IMR-90 (cell line): ENCODE results near the gene DNAJC3. TPM values are rescaled to one million over a fixed set of nuclear protein-coding genes. Genes with fewer than 3 reads are reported as not detected.

Source experiments
- ATAC-seq: fragments of 200-7000 bp; cut with Tn5 transposase; 2 replicates; pipeline ENCODE4 v1.9.1; 2020; ENCODE audit warnings: low read depth, mild to moderate bottlenecking, moderate library complexity
- BruUV-seq: library from RNA; stranded (reverse); fragments of 400-500 nt; replicated peaks from 2 replicates; lab custom pipeline; 2021; lab: Mats Ljungman, UMichigan
- CTCF ChIA-PET: fragments of 300-600 bp; formaldehyde crosslinking; extraction: SDS; loops from one replicate; lab custom pipeline; 2021; ENCODE audit warnings: antibody characterized with exemption; lab: Yijun Ruan, JAX
- POLR2A ChIA-PET: fragments of 300-600 bp; sonication (Branson Sonifier 250); formaldehyde crosslinking; loops from one replicate; lab custom pipeline; 2022; ENCODE audit warnings: antibody characterized with exemption; ENCODE audit not compliant: unreplicated experiment; lab: Charles Lee
- DNase-seq: peaks from one replicate; pipeline ENCODE4 v3.0.0; 2013
- H2AFZ ChIP-seq: replicated peaks from 2 replicates; pipeline ENCODE3; 2013; ENCODE audit warnings: low read length, mild to moderate bottlenecking; ENCODE audit not compliant: poor library complexity
- H2AK5ac ChIP-seq: 2 replicates; pipeline ENCODE4 v1.6.1; 2013; ENCODE audit warnings: low read depth, low read length, inconsistent platforms
- H2AK9ac ChIP-seq: replicated peaks from 2 replicates; pipeline ENCODE3; 2013; ENCODE audit warnings: mild to moderate bottlenecking, low read depth, low read length, moderate library complexity; ENCODE audit not compliant: poor library complexity
- H2BK120ac ChIP-seq: 2 replicates; pipeline ENCODE4 v1.6.1; 2013; ENCODE audit warnings: low read depth, low read length, inconsistent platforms
- H2BK15ac ChIP-seq: 3 replicates; pipeline ENCODE4 v1.6.1; 2013; ENCODE audit warnings: low read depth, low read length, inconsistent platforms
- H2BK20ac ChIP-seq: 2 replicates; pipeline ENCODE4 v1.6.1; 2013; ENCODE audit warnings: low read depth, mild to moderate bottlenecking, inconsistent platforms, low read length, moderate library complexity
- H2BK5ac ChIP-seq: 2 replicates; pipeline ENCODE4 v1.6.1; 2013; ENCODE audit warnings: mild to moderate bottlenecking, low read depth, low read length, inconsistent platforms; ENCODE audit not compliant: poor library complexity, severe bottlenecking
- H3K14ac ChIP-seq: replicated peaks from 2 replicates; pipeline ENCODE4 v1.6.1; 2013; ENCODE audit warnings: low read depth, low read length, inconsistent platforms
- H3K18ac ChIP-seq: 2 replicates; pipeline ENCODE4 v1.6.1; 2013; ENCODE audit warnings: low read depth, low read length, control low read depth
- H3K23ac ChIP-seq: 2 replicates; pipeline ENCODE4 v1.6.1; 2013; ENCODE audit warnings: low read depth, low read length, inconsistent platforms
- H3K27ac ChIP-seq: 2 replicates; pipeline ENCODE4 v1.5.1; 2013; ENCODE audit warnings: mild to moderate bottlenecking, control low read depth, low read length; ENCODE audit not compliant: insufficient read depth
- H3K27me3 ChIP-seq: 2 replicates; pipeline ENCODE4 v1.6.1; 2013; ENCODE audit warnings: low read length; ENCODE audit not compliant: control insufficient read depth, insufficient read depth
- H3K36me3 ChIP-seq: 2 replicates; pipeline ENCODE4 v1.6.1; 2013; ENCODE audit warnings: low read length, mixed read lengths; ENCODE audit not compliant: control insufficient read depth, insufficient read depth
- H3K4ac ChIP-seq: 2 replicates; pipeline ENCODE4 v1.6.1; 2013; ENCODE audit warnings: low read depth, low read length, inconsistent platforms
- H3K4me1 ChIP-seq: 2 replicates; pipeline ENCODE4 v1.6.1; 2013; ENCODE audit warnings: low read length, mixed read lengths; ENCODE audit not compliant: control insufficient read depth, insufficient read depth
- H3K4me2 ChIP-seq: 2 replicates; pipeline ENCODE4 v1.6.1; 2013; ENCODE audit warnings: low read depth, mild to moderate bottlenecking, control low read depth, low read length, moderate library complexity
- H3K4me3 ChIP-seq: 2 replicates; pipeline ENCODE4 v1.5.1; 2013; ENCODE audit warnings: low read depth, mild to moderate bottlenecking, control low read depth, low read length, moderate library complexity; ENCODE audit not compliant: insufficient read depth
- H3K56ac ChIP-seq: 2 replicates; pipeline ENCODE4 v1.6.1; 2013; ENCODE audit warnings: low read length, inconsistent platforms; ENCODE audit not compliant: insufficient read depth; ENCODE audit errors: extremely low read depth
- H3K79me1 ChIP-seq, 2 experiments: 2 replicates each; pipeline ENCODE4 v1.6.1; 2013; ENCODE audit warnings: low read length in 2 of 2, inconsistent platforms in 1 of 2, low read depth in 1 of 2
- H3K9ac ChIP-seq: 2 replicates; pipeline ENCODE4 v1.6.1; 2013; ENCODE audit warnings: low read depth, low read length, control low read depth
- H3K9me1 ChIP-seq: 2 replicates; pipeline ENCODE4 v1.6.1; 2013; ENCODE audit warnings: low read length, inconsistent platforms; ENCODE audit not compliant: insufficient read depth
- H3K9me3 ChIP-seq: 2 replicates; pipeline ENCODE4 v1.6.1; 2013; ENCODE audit warnings: low read length; ENCODE audit not compliant: control insufficient read depth, insufficient read depth
- H4K20me1 ChIP-seq: 2 replicates; pipeline ENCODE4 v1.6.1; 2013; ENCODE audit warnings: low read length, inconsistent platforms; ENCODE audit not compliant: insufficient read depth
- H4K5ac ChIP-seq: 2 replicates; pipeline ENCODE4 v1.6.1; 2013; ENCODE audit warnings: mild to moderate bottlenecking, low read depth, low read length, control low read depth
- H4K8ac ChIP-seq, 2 experiments: 2 replicates each; pipeline ENCODE4 v1.6.1; 2013; ENCODE audit warnings: low read depth in 2 of 2, low read length in 2 of 2, control low read depth in 1 of 2, inconsistent platforms in 1 of 2
- H4K91ac ChIP-seq: 2 replicates; pipeline ENCODE4 v1.6.1; 2013; ENCODE audit warnings: low read depth, low read length, inconsistent platforms; ENCODE audit not compliant: insufficient read depth
- CEBPB ChIP-seq: IDR thresholded peaks from 2 replicates; pipeline ENCODE4 v1.6.1; 2012; ENCODE audit warnings: low read depth, low read length, improper control_type of control experiment
- CHD1 ChIP-seq: IDR thresholded peaks from 2 replicates; pipeline ENCODE4 v1.6.1; 2012; ENCODE audit warnings: low read depth, low read length, improper control_type of control experiment
- CTCF ChIP-seq: conservative IDR thresholded peaks from 2 replicates; pipeline ENCODE4 v1.5.1; 2012; ENCODE audit warnings: mild to moderate bottlenecking, low read depth, low read length, improper control_type of control experiment
- FOS ChIP-seq: fragments of 150-350 bp; IDR thresholded peaks from 2 replicates; pipeline ENCODE4 v1.6.1; 2016; ENCODE audit warnings: low read depth, low read length
- MAFK ChIP-seq: IDR thresholded peaks from 2 replicates; pipeline ENCODE4 v1.6.1; 2012; ENCODE audit warnings: low read depth, low read length, improper control_type of control experiment
- MAZ ChIP-seq: IDR thresholded peaks from 2 replicates; pipeline ENCODE4 v1.6.1; 2012; ENCODE audit warnings: low read depth, mild to moderate bottlenecking, low read length, improper control_type of control experiment, moderate library complexity, borderline replicate concordance
- MXI1 ChIP-seq: IDR thresholded peaks from 2 replicates; pipeline ENCODE4 v1.6.1; 2012; ENCODE audit warnings: low read depth, mild to moderate bottlenecking, low read length, moderate library complexity, borderline replicate concordance
- NFE2L2 ChIP-seq: fragments of 150-350 bp; IDR thresholded peaks from 2 replicates; pipeline ENCODE4 v1.6.1; 2016; ENCODE audit warnings: low read depth, mild to moderate bottlenecking, low read length
- RCOR1 ChIP-seq: IDR thresholded peaks from 2 replicates; pipeline ENCODE4 v1.6.1; 2012; ENCODE audit warnings: mild to moderate bottlenecking, low read length, improper control_type of control experiment; ENCODE audit not compliant: insufficient replicate concordance
- RFX5 ChIP-seq: IDR thresholded peaks from 2 replicates; pipeline ENCODE4 v1.8.0; 2012; ENCODE audit warnings: low read depth, mild to moderate bottlenecking, low read length, moderate library complexity
- SMC3 ChIP-seq: fragments of 150-350 bp; IDR thresholded peaks from 2 replicates; pipeline ENCODE4 v1.6.1; 2016; ENCODE audit warnings: low read depth, mild to moderate bottlenecking, antibody characterized with exemption, low read length, moderate library complexity
- WGBS, 2 experiments: methylation state at CpG; one replicate each; pipeline versions ENCODE4 v1.1.5 to v1.1.7; 2013; ENCODE audit warnings: missing lambda C conversion rate in 2 of 2; ENCODE audit not compliant: insufficient read length in 1 of 2; ENCODE audit errors: extremely low coverage in 2 of 2; 5-methylcytosine and 5-hydroxymethylcytosine counted together
- dilution Hi-C: fragments of 300-500 bp; cut with HindIII; formaldehyde crosslinking; loops from one replicate; pipeline ENCODE4 v1.14.3; 2018; ENCODE audit warnings: low sequenced_read_pairs; ENCODE audit not compliant: unreplicated experiment
- in situ Hi-C: fragments of 300-500 bp; cut with MboI; formaldehyde crosslinking; loops from 3 replicates; pipeline ENCODE4 v1.14.3; 2019; ENCODE audit warnings: low sequenced_read_pairs, inconsistent platforms, mixed read lengths
- intact Hi-C: fragments of 100-400 bp; cut with micrococcal nuclease; formaldehyde crosslinking; loops from 2 replicates; pipeline ENCODE4 v1.10.0; 2022
- polyA plus RNA-seq, 3 experiments: library from polyadenylated mRNA; depleted of rRNA; stranded (reverse); fragments of >200 nt; gene quantifications; 2 replicates each; pipeline ENCODE4 v1.2.3, GENCODE V29; 2012; ENCODE audit warnings: low replicate concordance in 1 of 3
- total RNA-seq: library from RNA; depleted of rRNA; stranded (reverse); fragments of >200 nt; gene quantifications from 2 replicates; pipeline ENCODE4 v1.2.3, GENCODE V29; 2012
- TF ChIP-seq, protein P1 (sequence below): fragments of 150-350 bp; IDR thresholded peaks from 2 replicates; pipeline ENCODE4 v1.6.1; 2017; ENCODE audit warnings: mild to moderate bottlenecking, antibody characterized with exemption, low read length, low read depth
- TF ChIP-seq, protein P2 (sequence below): fragments of 150-350 bp; IDR thresholded peaks from 2 replicates; pipeline ENCODE4 v1.6.1; 2016; ENCODE audit warnings: low read depth, mild to moderate bottlenecking, low read length, moderate library complexity, borderline replicate concordance

Gene DNAJC3
- total and polyA plus RNA-seq, 2 of the 4 experiments (the other 2 are of a cell fraction): 10.7 to 28.5 TPM

DNA sequence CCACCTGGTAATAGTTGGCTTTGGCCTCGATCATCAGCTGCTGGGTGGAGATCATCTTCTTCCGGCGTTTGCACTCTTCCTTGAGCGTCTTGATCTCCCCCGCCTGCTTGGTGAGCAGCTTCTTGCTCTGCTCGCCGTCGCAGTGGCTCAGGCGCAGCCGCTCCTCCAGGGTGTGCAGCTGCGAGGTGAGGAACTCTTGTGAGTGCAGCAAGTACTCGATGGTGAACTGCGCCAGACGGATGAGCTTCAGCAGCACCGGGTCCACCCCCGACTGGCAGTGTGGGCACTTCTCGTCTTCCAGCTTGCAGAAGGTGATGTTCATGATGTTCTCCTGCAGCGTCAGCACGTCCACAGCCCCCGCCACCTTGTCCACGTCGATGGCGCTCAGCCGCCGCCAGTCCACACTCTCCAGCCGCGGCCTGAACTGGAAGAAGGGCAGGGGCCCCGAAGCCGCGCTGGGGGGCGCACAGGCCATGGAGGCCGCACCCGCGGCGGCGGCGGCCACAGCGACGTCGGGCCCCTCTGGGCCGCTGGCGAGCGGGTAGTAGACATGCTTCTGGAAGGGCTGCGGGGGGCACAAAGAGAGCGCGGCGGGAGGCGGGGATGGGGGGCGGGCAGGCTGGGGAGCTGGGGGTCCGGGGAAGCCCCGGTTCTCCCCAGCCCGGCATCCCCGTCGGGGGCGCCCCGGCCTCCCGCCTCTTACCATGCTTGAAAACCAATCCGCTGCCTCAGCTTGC lies 35.5 kb upstream of the DNAJC3 start:
- in situ Hi-C loops: no loop called here
- TSS peak; percentile 20 for BruUV-seq
- peak; percentile 27 for DNase-seq
- TF ChIP-seq CTCF (no peak), RFX5 (no peak), SMC3 (no peak), RCOR1 (no peak), MAZ (no peak), CEBPB (no peak), FOS (no peak), MXI1 (no peak), NFE2L2 (no peak), MAFK (no peak), CHD1 (no peak)
- TF ChIP-seq, protein P1, sequence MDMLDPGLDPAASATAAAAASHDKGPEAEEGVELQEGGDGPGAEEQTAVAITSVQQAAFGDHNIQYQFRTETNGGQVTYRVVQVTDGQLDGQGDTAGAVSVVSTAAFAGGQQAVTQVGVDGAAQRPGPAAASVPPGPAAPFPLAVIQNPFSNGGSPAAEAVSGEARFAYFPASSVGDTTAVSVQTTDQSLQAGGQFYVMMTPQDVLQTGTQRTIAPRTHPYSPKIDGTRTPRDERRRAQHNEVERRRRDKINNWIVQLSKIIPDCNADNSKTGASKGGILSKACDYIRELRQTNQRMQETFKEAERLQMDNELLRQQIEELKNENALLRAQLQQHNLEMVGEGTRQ: no peak
- TF ChIP-seq, protein P2, sequence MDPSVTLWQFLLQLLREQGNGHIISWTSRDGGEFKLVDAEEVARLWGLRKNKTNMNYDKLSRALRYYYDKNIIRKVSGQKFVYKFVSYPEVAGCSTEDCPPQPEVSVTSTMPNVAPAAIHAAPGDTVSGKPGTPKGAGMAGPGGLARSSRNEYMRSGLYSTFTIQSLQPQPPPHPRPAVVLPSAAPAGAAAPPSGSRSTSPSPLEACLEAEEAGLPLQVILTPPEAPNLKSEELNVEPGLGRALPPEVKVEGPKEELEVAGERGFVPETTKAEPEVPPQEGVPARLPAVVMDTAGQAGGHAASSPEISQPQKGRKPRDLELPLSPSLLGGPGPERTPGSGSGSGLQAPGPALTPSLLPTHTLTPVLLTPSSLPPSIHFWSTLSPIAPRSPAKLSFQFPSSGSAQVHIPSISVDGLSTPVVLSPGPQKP: no peak

More for the DNA sequence above, 35.5 kb upstream of the DNAJC3 start:
- Histone ChIP-seq H3K27me3 (no peaks in the 10 kb centered on the region), H3K56ac (no peak overlapping the region), H2AFZ (peak overlapping the region; percentile 95), H4K5ac (peak overlapping the region; percentile 38), H2AK9ac (no peak overlapping the region), H3K27ac (no peak overlapping the region; the same call in 1 of the 2 replicates), H4K8ac (peak overlapping the region; percentile 49 to 54; a peak in 2 of 4 replicates), H3K36me3 (peaks cover 15% of the 10 kb centered on the region), H4K91ac (no peak overlapping the region), H2AK5ac (no peak overlapping the region), H3K14ac (0 out of 2 replicates have a peak overlapping the region, but pooled peaks have one; percentile 19), H3K9me3 (no peaks in the 10 kb centered on the region), H3K23ac (peak overlapping the region; percentile 46; the same call in 1 of the 2 replicates), H4K20me1 (peaks cover 9% of the 10 kb centered on the region; the same call in 1 of the 2 replicates), H2BK20ac (no peak overlapping the region), H3K9me1 (peaks cover 8% of the 10 kb centered on the region), H3K79me1 (peaks cover 12 to 46% of the 10 kb centered on the region in 2 experiments; a peak in 2 of 4 replicates), H2BK120ac (no peak overlapping the region), H3K9ac (peak overlapping the region; percentile 16; the same call in 1 of the 2 replicates), H3K4ac (no peak overlapping the region), H2BK15ac (no peak overlapping the region), H3K4me1 (peaks cover 10% of the 10 kb centered on the region), H3K18ac (no peak overlapping the region), H2BK5ac (no peak overlapping the region), H3K4me3 (peak overlapping the region; percentile 47), H3K4me2 (peak overlapping the region; percentile 79)
- no peak for ATAC-seq
- WGBS, 2 experiments: 22% methylated on average over 38 of the region's 58 CpGs; no CpG with 5 or more reads in 1 of the 2 experiments
- intact Hi-C loops: loop anchor here (2.0 kb wide), 1 partner anchor 35 kb away; the partner anchor contains the start of gene DNAJC3
- dilution Hi-C loops: no loop called here
- CTCF ChIA-PET: interaction anchor here (4.1 kb wide), 1 partner anchor 17 kb away, joined by 14 read pairs; no protein-coding TSS in a partner anchor
- POLR2A ChIA-PET: no interaction called here
